ENCODE results near the gene SYNPR.

The SYNPR gene

GRCh38 chr3:63588895-63589294 is 310.8 kb downstream of the SYNPR start:
- no peak for TF ChIP-seq GATA2 (IDR thresholded peaks at IDR 0.05; ENCODE audit: low read depth, low read length)
- TF ChIP-seq GATA3 (IDR thresholded peaks at IDR 0.05; ENCODE audit: low read depth, low read length) = no peak

DNA sequence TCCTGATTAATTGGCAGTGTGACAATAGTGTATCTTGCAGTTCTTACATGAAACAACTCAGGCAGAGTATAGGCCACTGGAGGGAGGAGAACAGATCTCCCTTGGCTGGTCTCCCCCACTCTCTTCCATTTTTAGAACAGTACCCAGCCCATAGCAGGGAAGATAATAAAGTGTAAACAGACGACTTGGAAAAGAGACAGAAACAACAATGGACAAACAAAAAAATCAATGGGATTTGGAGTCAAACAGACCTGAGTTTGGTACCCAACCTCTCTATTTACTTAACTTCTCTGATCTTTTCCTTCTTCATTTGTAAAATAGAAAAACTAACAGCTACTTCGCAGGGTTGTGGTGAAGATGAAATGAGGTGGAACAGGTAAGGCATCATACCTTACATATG is 315.7 kb downstream of the SYNPR start:
- TF ChIP-seq GATA3 (IDR thresholded peaks at IDR 0.05; ENCODE audit: low read depth, low read length) (no peak), GATA2 (IDR thresholded peaks at IDR 0.05; ENCODE audit: low read depth, low read length) (no peak)

DNA sequence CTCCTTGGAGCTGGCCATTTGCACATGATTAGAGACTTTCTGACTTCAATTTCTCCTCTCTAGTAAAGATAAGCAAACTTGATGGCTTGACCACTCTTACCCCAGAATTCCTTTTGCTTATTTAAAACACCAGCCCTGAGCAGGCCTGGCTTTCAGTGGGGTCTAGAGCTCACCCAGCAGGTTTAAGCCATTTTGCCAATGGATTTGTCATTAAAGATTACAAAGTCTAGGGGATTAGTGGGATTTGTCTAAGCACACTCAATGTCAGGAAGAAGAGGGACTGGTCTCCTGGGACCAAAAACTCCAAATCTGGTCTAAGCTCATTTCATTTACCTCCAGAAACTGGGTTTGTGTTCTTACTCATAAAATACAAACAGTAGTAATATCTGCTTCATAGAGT is 317.1 kb downstream of the SYNPR start:
- no peak for TF ChIP-seq GATA2 (IDR thresholded peaks at IDR 0.05; ENCODE audit: low read depth, low read length)
- no peak for TF ChIP-seq GATA3 (IDR thresholded peaks at IDR 0.05; ENCODE audit: low read depth, low read length)

DNA sequence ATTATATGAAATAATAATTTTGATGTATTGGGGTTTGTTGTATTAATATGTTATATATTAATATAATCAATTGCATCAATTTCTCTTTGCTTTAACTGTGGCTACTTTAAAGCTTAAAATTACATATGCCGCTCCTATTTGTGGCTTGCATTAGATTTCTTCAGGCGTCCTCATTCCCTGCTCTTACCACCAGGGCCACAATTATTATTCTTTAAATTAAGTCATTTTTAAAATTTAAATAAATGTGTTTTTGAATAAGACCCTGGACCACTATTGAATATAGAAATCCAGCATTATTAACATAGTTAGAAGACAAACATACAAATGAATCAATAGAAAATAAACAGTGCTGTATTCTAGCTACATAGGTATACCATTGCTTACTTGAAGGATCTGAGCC is 318.9 kb downstream of the SYNPR start:
- TF ChIP-seq GATA3 (IDR thresholded peaks at IDR 0.05; ENCODE audit: low read depth, low read length) (no peak), GATA2 (IDR thresholded peaks at IDR 0.05; ENCODE audit: low read depth, low read length) (no peak)

- TF ChIP-seq GATA3 (IDR thresholded peaks at IDR 0.05; ENCODE audit: low read depth, low read length) (no peak), GATA2 (IDR thresholded peaks at IDR 0.05; ENCODE audit: low read depth, low read length) (no peak)
Measured at GRCh38 chr3:63607716-63608115, 329.6 kb downstream of the SYNPR start.

GRCh38 chr3:63609408-63609807 is 331.3 kb downstream of the SYNPR start:
- TF ChIP-seq GATA2 (IDR thresholded peaks at IDR 0.05; ENCODE audit: low read depth, low read length) (no peak), GATA3 (IDR thresholded peaks at IDR 0.05; ENCODE audit: low read depth, low read length) (no peak)

DNA sequence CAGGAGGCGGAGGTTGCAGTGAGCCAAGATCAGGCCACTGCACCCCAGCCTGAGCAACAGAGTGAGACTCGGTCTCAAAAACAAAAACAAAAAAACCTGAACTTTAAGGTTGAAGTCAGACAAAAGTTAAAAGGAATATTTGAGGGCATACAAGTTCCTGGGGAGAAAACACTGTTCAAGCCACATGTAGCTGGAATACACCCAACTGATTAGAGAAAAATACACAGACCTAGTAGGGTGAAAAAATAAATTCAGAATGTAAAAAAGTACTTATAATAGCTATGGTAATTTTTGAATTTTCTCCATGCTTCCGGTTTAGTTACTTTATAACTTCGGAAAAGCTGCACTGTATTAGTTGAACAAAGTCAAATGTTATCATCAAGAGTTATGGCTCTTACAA is 331.7 kb downstream of the SYNPR start:
- no peak for TF ChIP-seq GATA3 (IDR thresholded peaks at IDR 0.05; ENCODE audit: low read depth, low read length)
- no peak for TF ChIP-seq GATA2 (IDR thresholded peaks at IDR 0.05; ENCODE audit: low read depth, low read length)

GRCh38 chr3:63611382-63611781 is 333.3 kb downstream of the SYNPR start:
- TF ChIP-seq GATA3 (IDR thresholded peaks at IDR 0.05; ENCODE audit: low read depth, low read length) = no peak
- TF ChIP-seq GATA2 (IDR thresholded peaks at IDR 0.05; ENCODE audit: low read depth, low read length) = no peak

GRCh38 chr3:63613561-63613960 is 335.5 kb downstream of the SYNPR start:
- TF ChIP-seq GATA3 (IDR thresholded peaks at IDR 0.05; ENCODE audit: low read depth, low read length) = no peak
- no peak for TF ChIP-seq GATA2 (IDR thresholded peaks at IDR 0.05; ENCODE audit: low read depth, low read length)

DNA sequence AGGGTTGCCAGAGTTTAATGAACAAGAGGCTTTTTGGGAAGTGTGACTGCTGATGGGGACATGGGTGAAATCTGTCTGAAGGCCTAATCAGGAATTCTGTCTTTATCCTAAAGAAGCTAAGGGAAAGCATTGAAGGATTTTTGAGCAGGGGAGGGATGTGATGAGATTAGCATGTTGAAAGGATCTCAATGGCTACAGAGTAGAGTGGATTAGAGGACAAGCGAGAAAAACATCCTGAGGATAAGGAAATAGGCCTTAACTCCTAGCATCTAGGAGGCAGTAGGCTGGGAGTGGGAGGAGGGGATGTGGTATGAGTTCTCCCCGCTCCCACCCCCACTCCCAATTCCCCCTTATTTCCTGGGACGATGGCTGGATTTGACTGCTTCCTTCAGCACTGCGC is 339.3 kb downstream of the SYNPR start:
- TF ChIP-seq GATA2 (IDR thresholded peaks at IDR 0.05; ENCODE audit: low read depth, low read length) = no peak
- TF ChIP-seq GATA3 (IDR thresholded peaks at IDR 0.05; ENCODE audit: low read depth, low read length) = no peak

GRCh38 chr3:63624941-63625560 is 346.9 kb downstream of the SYNPR start:
- TF ChIP-seq GATA2 (IDR thresholded peaks at IDR 0.05; ENCODE audit: low read depth, low read length) = no peak
- TF ChIP-seq GATA3 (IDR thresholded peaks at IDR 0.05; ENCODE audit: low read depth, low read length) = no peak

GRCh38 chr3:63631670-63632069 is 353.6 kb downstream of the SYNPR start:
- TF ChIP-seq GATA2 (IDR thresholded peaks at IDR 0.05; ENCODE audit: low read depth, low read length) (no peak), GATA3 (IDR thresholded peaks at IDR 0.05; ENCODE audit: low read depth, low read length) (no peak)

GRCh38 chr3:63635186-63635585 is 357.1 kb downstream of the SYNPR start:
- no peak for TF ChIP-seq GATA3 (IDR thresholded peaks at IDR 0.05; ENCODE audit: low read depth, low read length)
- TF ChIP-seq GATA2 (IDR thresholded peaks at IDR 0.05; ENCODE audit: low read depth, low read length) = no peak

DNA sequence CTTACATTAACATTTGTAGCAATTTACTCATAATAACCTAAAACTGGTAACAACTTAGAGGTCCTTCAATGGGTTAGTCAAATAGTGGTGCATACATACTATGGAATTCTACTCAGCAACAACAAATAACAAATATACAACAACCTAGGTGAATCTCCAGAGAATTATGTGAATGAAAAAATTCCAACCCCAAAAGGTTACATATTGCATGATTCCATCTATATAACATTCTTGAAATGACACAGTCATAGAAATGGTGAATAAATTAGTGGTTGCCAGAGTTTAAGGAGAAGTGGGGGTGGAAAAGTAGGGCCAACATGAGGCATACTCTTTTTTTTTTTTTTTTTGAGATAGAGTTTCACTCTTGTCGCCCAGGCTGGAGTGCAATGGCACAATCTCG is 361.7 kb downstream of the SYNPR start:
- TF ChIP-seq GATA2 (IDR thresholded peaks at IDR 0.05; ENCODE audit: low read depth, low read length) (no peak), GATA3 (IDR thresholded peaks at IDR 0.05; ENCODE audit: low read depth, low read length) (no peak)

DNA sequence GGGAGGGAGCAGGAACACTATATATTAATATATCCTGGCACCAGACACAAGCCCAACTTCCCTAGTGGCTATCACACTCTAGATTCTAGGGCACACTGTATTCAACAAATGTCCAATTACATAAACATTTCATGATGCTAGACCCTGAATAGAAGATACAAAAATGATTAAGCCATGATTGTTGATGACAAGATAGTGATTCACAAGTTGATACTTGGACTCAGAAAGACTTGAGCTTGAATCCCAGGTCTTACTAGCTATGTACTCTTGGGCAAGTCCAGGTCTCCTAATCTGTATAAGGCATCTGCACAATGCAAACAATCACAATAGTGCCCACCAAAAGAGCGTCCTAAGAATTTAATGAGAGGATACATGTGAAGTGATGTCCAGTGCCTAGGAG is 364.4 kb downstream of the SYNPR start:
- no peak for TF ChIP-seq GATA2 (IDR thresholded peaks at IDR 0.05; ENCODE audit: low read depth, low read length)
- no peak for TF ChIP-seq GATA3 (IDR thresholded peaks at IDR 0.05; ENCODE audit: low read depth, low read length)

Data from SH-SY5Y (cell line).